Adrenal gland (tissue), 12 donors: Measurements from ENCODE around the gene LYRM4. TPM values are rescaled to one million over a fixed set of nuclear protein-coding genes. Genes with fewer than 3 reads are reported as not detected.

Experiments used
- DNase-seq, 7 donors: peaks; one replicate each; pipeline ENCODE4 v3.0.0-alpha.2; 2019 to 2020
- H3K27ac ChIP-seq, 5 donors: fragments of 200-600 bp; sonication (generic) in 4 of 5; 1 replicate in 3 of 5; 2 replicates in 2 of 5; pipeline versions ENCODE4 v1.5.1 to v1.8.0; 2016 to 2020; ENCODE audit warnings: mild to moderate bottlenecking in 1 of 5
- H3K27me3 ChIP-seq: fragments of 200-600 bp; 2 replicates; pipeline ENCODE4 v1.8.0; 2021
- H3K36me3 ChIP-seq, 2 donors: fragments of 200-600 bp; replicated peaks in 1 of 2; 1 replicate in 1 of 2; 2 replicates in 1 of 2; pipeline versions ENCODE4 v1.5.1 to v1.8.0; 2018 to 2022
- H3K4me1 ChIP-seq, 2 donors: fragments of 200-600 bp; replicated peaks in 1 of 2; 1 replicate in 1 of 2; 2 replicates in 1 of 2; pipeline versions ENCODE4 v1.5.1 to v1.8.0; 2018 to 2021
- H3K4me3 ChIP-seq, 4 donors: fragments of 200-600 bp; sonication (generic) in 3 of 4; one replicate each; pipeline ENCODE4 v1.5.1; 2016 to 2018
- H3K9me3 ChIP-seq, 3 donors: fragments of 200-600 bp; sonication (generic) in 1 of 3; replicated peaks in 1 of 3; 1 replicate in 2 of 3; 2 replicates in 1 of 3; pipeline versions ENCODE4 v1.5.1 to v1.8.0; 2016 to 2021
- POLR2A ChIP-seq, 2 donors: fragments of 450-650 bp; IDR thresholded peaks; one replicate each; pipeline ENCODE4 v1.6.1; 2017; ENCODE audit warnings: antibody characterized with exemption in 2 of 2, mild to moderate bottlenecking in 2 of 2, moderate library complexity in 1 of 2
- WGBS, 4 donors: extraction: QIAGEN DNeasy Blood & Tissue Kit in 2 of 4; methylation state at CpG; one replicate each; pipeline versions ENCODE4 v1.1.5 to v1.1.7; 2013 to 2017; 5-methylcytosine and 5-hydroxymethylcytosine counted together
- intact Hi-C, 2 donors: fragments of 100-400 bp; cut with DNase I; formaldehyde crosslinking; loops; one replicate each; pipeline versions ENCODE4 v1.14.1 to v1.15.0; 2022 to 2023
- polyA plus RNA-seq, 3 donors: library from polyadenylated mRNA; stranded (reverse); fragments of 200-250 nt in 2 of 3; fragments of 350-450 nt in 1 of 3; fragmentation: Illumina TruSeq in 1 of 3; extraction: RNeasy Lipid Tissue Mini Kit (QIAGEN cat#74804) in 1 of 3; gene quantifications; one replicate each; pipeline ENCODE4 v1.2.3, GENCODE V29; 2013 to 2014
- total RNA-seq, 9 donors: library from RNA; depleted of rRNA in 4 of 9; stranded (reverse); fragments of >200 nt in 4 of 9; fragments of 120-200 nt in 1 of 9; fragmentation: NEBNext Ultra II Directional in 1 of 9; extraction: Animal tissue kit (Norgen Biotek cat#: 25700) in 1 of 9; gene quantifications; one replicate each; pipeline versions ENCODE4 v1.1.0 to v1.2.4, GENCODE V29; 2013 to 2023
- TF ChIP-seq, protein P1 (sequence below), 6 experiments: fragments of 450-650 bp in 4 of 6; fragments of 200-600 bp in 2 of 6; sonication (generic) in 1 of 6; IDR thresholded peaks; 1 replicate in 5 of 6; 2 replicates in 1 of 6; pipeline versions ENCODE4 v1.5.1 to v1.8.0; 2016 to 2021; ENCODE audit warnings: antibody characterized with exemption in 6 of 6, mild to moderate bottlenecking in 2 of 6, moderate library complexity in 1 of 6
- donor health status: healthy with polysubstance abuse.
- donor health status: Bipolar disorder and iron deficiency.
- donor health status: DM: yes; HTN: yes; CAD: no.
- donor health status: DM: no; HTN: no; CAD: no.
- donor health status: DM: no; HTN: no; CAD: no.
- donor health status: DM: yes; HTN: yes; CAD: no.

LYRM4 gene
- total and polyA plus RNA-seq, 12 donors: 16.1 to 65.1 (median 29.9) TPM

DNA sequence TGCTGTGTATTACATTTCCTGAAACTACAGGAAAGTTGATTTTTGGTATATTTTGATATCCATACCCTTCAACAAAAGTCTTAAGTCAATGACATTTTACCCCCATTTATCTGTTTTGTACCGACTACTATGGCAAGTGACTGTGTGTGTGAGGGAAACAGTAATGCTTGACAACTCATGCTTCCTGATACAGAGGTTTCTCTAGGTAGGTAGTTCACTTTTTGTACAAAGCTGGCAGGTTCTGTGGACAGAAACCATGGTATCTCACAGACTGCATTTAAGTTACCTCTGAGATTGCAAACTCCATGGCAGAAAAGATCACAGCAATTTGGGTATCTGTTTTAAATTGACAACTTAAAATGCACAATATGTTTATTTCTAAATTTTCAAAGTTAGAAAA, 29.3 kb upstream of the LYRM4 start:
- Histone ChIP-seq H3K4me1 (peaks cover 0 to 7% of the 10 kb centered on the region in 2 donors), H3K4me3 (no peak overlapping the region), H3K27me3 (no peaks in the 10 kb centered on the region), H3K27ac (no peak overlapping the region), H3K9me3 (no peaks in the 10 kb centered on the region), H3K36me3 (no peaks in the 10 kb centered on the region)
- TF ChIP-seq, protein P1, sequence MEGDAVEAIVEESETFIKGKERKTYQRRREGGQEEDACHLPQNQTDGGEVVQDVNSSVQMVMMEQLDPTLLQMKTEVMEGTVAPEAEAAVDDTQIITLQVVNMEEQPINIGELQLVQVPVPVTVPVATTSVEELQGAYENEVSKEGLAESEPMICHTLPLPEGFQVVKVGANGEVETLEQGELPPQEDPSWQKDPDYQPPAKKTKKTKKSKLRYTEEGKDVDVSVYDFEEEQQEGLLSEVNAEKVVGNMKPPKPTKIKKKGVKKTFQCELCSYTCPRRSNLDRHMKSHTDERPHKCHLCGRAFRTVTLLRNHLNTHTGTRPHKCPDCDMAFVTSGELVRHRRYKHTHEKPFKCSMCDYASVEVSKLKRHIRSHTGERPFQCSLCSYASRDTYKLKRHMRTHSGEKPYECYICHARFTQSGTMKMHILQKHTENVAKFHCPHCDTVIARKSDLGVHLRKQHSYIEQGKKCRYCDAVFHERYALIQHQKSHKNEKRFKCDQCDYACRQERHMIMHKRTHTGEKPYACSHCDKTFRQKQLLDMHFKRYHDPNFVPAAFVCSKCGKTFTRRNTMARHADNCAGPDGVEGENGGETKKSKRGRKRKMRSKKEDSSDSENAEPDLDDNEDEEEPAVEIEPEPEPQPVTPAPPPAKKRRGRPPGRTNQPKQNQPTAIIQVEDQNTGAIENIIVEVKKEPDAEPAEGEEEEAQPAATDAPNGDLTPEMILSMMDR (IDR thresholded peaks at IDR 0.05): no peak
- no peak for TF ChIP-seq POLR2A (IDR thresholded peaks at IDR 0.05)
- DNase-seq: no peak
- intact Hi-C loops: no loop called here
- 71 to 100% (median 93%) methylated on average over 1 of the region's 1 CpG for WGBS, 4 donors

DNA sequence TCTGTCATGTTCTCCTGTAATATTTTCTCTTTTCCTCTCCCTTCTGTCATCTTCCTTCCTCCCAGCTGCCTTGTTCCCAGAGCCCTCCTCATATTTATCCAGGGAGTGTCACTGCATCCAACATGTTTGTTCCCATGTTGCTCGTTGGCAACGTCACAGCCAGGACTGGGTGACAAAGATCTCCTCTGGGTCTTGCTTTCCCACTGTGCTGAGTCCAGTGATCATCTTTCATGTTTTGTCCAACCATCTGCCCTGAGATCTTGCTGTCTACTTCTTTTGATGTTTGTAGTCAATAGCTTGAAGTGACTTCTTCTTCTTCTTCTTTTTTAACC, 27.2 kb upstream of the LYRM4 start:
- TF ChIP-seq, protein P1 (IDR thresholded peaks at IDR 0.05): no peak
- TF ChIP-seq POLR2A (IDR thresholded peaks at IDR 0.05): no peak
- Histone ChIP-seq H3K27ac (no peak overlapping the region), H3K9me3 (no peaks in the 10 kb centered on the region), H3K36me3 (no peaks in the 10 kb centered on the region), H3K27me3 (no peaks in the 10 kb centered on the region), H3K4me3 (no peak overlapping the region), H3K4me1 (peaks cover 0 to 7% of the 10 kb centered on the region in 2 donors)
- 80 to 87% (median 86%) methylated on average over 2 of the region's 2 CpGs for WGBS, 4 donors
- intact Hi-C loops: no loop called here
- DNase-seq: no peak

DNA sequence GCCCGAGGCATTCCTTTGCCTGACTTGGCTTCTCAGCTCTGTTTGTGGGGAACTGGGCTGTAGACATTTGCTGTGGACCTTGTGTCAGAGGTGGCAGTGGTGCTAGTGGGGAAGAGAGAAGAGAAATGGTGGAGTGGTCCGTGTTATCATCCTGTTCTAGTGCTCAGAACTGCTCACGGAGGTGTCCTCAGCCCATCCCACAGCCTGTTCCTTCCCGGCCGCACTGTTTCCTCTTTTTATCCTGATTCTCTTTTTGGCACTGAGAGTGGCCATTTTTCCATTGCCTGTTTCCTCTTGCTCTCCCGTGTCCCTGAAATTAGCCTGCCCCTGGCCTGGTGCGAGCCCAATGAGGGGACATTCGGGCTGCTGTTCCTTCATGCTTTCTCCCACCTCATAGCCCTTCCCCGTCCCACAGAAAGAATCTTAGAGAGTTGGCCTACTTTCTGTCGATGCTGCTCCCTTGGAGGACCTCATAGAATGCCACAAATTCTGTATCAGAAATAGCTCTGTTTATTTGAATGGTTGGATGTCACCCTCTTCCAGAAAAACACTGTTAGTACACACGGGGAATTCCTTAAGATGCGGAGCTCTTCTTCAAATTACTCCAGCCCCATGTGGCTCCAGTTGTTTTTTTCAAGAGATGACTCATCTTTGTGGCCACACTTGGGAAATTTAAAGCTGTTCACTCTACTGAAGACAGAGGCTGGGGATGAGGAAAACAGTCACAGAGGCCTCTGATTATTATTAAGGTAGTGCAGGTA, 26.6 kb upstream of the LYRM4 start:
- Histone ChIP-seq H3K4me1 (peaks cover 0 to 7% of the 10 kb centered on the region in 2 donors), H3K36me3 (no peaks in the 10 kb centered on the region), H3K9me3 (no peaks in the 10 kb centered on the region), H3K4me3 (no peak overlapping the region), H3K27ac (no peak overlapping the region), H3K27me3 (no peaks in the 10 kb centered on the region)
- no peak for DNase-seq
- intact Hi-C loops: no loop called here
- TF ChIP-seq, protein P1 (IDR thresholded peaks at IDR 0.05): no peak
- no peak for TF ChIP-seq POLR2A (IDR thresholded peaks at IDR 0.05)
- WGBS, 4 donors: 67 to 80% (median 71%) methylated on average over 12 of the region's 12 CpGs

DNA sequence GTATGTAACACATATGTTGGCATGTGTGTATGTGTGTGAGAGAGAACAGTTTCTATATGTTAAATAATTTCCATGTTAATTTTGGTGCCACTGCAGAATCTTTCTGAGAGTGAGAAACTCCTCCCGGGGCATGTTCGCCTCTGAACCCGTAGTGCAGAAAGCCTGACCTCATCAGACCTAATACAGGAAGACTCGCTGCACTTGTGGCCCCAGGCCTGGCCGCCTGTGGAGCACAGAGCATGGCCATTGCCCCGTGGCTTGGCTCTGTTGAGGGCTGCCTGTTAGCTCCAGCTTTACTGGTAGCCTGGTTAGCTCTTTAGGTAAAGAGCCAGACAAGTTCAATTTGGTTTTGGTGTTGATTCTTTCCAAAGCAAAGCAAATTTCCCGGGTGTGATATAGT, 26.0 kb upstream of the LYRM4 start:
- Histone ChIP-seq H3K27me3 (no peaks in the 10 kb centered on the region), H3K4me3 (no peak overlapping the region), H3K9me3 (no peaks in the 10 kb centered on the region), H3K4me1 (peaks cover 0 to 7% of the 10 kb centered on the region in 2 donors), H3K36me3 (no peaks in the 10 kb centered on the region), H3K27ac (no peak overlapping the region)
- TF ChIP-seq, protein P1 (IDR thresholded peaks at IDR 0.05): no peak
- TF ChIP-seq POLR2A (IDR thresholded peaks at IDR 0.05): no peak
- no peak for DNase-seq
- intact Hi-C loops: no loop called here
- 92 to 99% (median 93%) methylated on average over 5 to 7 of the region's 7 CpGs for WGBS, 4 donors
